ENCODE data around the gene PDE8B. TPM values are rescaled to one million over a fixed set of nuclear protein-coding genes. Genes with fewer than 3 reads are reported as not detected.

The PDE8B gene
- total RNA-seq, 1 donor from 2014 or later: 2.0 TPM

- Mint-ChIP-seq H3K4me3 (ENCODE audit: unreplicated experiment) (no peak overlapping the region), H3K9me3 (ENCODE audit: unreplicated experiment) (no peaks in the 10 kb centered on the region), H3K27ac (ENCODE audit: unreplicated experiment) (no peak overlapping the region), H3K27me3 (ENCODE audit: unreplicated experiment) (peaks cover 3% of the 10 kb centered on the region), H3K36me3 (ENCODE audit: unreplicated experiment) (no peaks in the 10 kb centered on the region), H3K4me1 (ENCODE audit: unreplicated experiment) (peaks cover 17% of the 10 kb centered on the region)
- DNase-seq (ENCODE audit: extremely low spot score, unreplicated experiment): no peak
- TF ChIP-seq CTCF (IDR thresholded peaks at IDR 0.05): no peak
These were observed 91.8 kb downstream of the PDE8B start for GRCh38 chr5:77302247-77302646.

GRCh38 chr5:77302653-77303052 lies 92.2 kb downstream of the PDE8B start:
- Mint-ChIP-seq H3K4me3 (ENCODE audit: unreplicated experiment) (no peak overlapping the region), H3K27ac (ENCODE audit: unreplicated experiment) (no peak overlapping the region), H3K9me3 (ENCODE audit: unreplicated experiment) (no peaks in the 10 kb centered on the region), H3K4me1 (ENCODE audit: unreplicated experiment) (peaks cover 17% of the 10 kb centered on the region), H3K36me3 (ENCODE audit: unreplicated experiment) (no peaks in the 10 kb centered on the region), H3K27me3 (ENCODE audit: unreplicated experiment) (peaks cover 3% of the 10 kb centered on the region)
- no peak for DNase-seq (ENCODE audit: extremely low spot score, unreplicated experiment)
- no peak for TF ChIP-seq CTCF (IDR thresholded peaks at IDR 0.05)

GRCh38 chr5:77304388-77304787 lies 93.9 kb downstream of the PDE8B start:
- Mint-ChIP-seq H3K27ac (ENCODE audit: unreplicated experiment) (no peak overlapping the region), H3K36me3 (ENCODE audit: unreplicated experiment) (no peaks in the 10 kb centered on the region), H3K4me3 (ENCODE audit: unreplicated experiment) (no peak overlapping the region), H3K9me3 (ENCODE audit: unreplicated experiment) (no peaks in the 10 kb centered on the region), H3K27me3 (ENCODE audit: unreplicated experiment) (peaks cover 3% of the 10 kb centered on the region), H3K4me1 (ENCODE audit: unreplicated experiment) (peaks cover 22% of the 10 kb centered on the region)
- no peak for DNase-seq (ENCODE audit: extremely low spot score, unreplicated experiment)
- TF ChIP-seq CTCF (IDR thresholded peaks at IDR 0.05): no peak

GRCh38 chr5:77305222-77305846 lies 94.9 kb downstream of the PDE8B start:
- peaks cover 3% of the 10 kb centered on the region for H3K27me3 Mint-ChIP-seq (ENCODE audit: unreplicated experiment)
- no peaks in the 10 kb centered on the region for H3K9me3 Mint-ChIP-seq (ENCODE audit: unreplicated experiment)
- no peak overlapping the region for H3K27ac Mint-ChIP-seq (ENCODE audit: unreplicated experiment)
- DNase-seq (ENCODE audit: extremely low spot score, unreplicated experiment): no peak
- H3K36me3 Mint-ChIP-seq (ENCODE audit: unreplicated experiment): no peaks in the 10 kb centered on the region
- peaks cover 22% of the 10 kb centered on the region for H3K4me1 Mint-ChIP-seq (ENCODE audit: unreplicated experiment)
- H3K4me3 Mint-ChIP-seq (ENCODE audit: unreplicated experiment): no peak overlapping the region
- no peak for TF ChIP-seq CTCF (IDR thresholded peaks at IDR 0.05)

GRCh38 chr5:77305956-77306355 lies 95.5 kb downstream of the PDE8B start:
- H3K4me1 Mint-ChIP-seq (ENCODE audit: unreplicated experiment): peaks cover 22% of the 10 kb centered on the region
- no peak for TF ChIP-seq CTCF (IDR thresholded peaks at IDR 0.05)
- no peak overlapping the region for H3K4me3 Mint-ChIP-seq (ENCODE audit: unreplicated experiment)
- no peak for DNase-seq (ENCODE audit: extremely low spot score, unreplicated experiment)
- H3K27me3 Mint-ChIP-seq (ENCODE audit: unreplicated experiment): peaks cover 3% of the 10 kb centered on the region
- no peaks in the 10 kb centered on the region for H3K36me3 Mint-ChIP-seq (ENCODE audit: unreplicated experiment)
- no peak overlapping the region for H3K27ac Mint-ChIP-seq (ENCODE audit: unreplicated experiment)
- no peaks in the 10 kb centered on the region for H3K9me3 Mint-ChIP-seq (ENCODE audit: unreplicated experiment)

Data from osteocyte (in vitro differentiated cells).